ENCODE results near the gene UVRAG.

UVRAG gene

DNA sequence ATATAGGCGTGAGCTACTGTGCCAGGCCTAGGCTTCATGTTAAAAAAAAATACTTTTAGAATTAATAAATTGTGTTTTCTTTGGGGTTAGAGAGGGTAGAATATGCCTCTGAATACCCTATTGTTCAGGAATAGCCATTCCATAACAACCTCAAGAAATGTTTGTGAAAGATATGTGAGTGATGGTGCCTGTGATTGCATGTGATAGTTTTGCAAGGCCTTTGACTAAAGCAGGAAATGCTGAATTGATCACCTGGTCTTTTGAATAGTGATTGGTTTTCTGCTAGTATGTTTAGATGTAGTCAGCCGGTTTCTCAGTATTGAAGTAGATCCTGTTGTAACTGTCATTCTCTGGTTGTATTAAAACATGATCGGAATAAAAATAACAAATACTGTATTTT is 73.4 kb downstream of the UVRAG start:
- DNase-seq: no peak

- no peak for DNase-seq
Observed at GRCh38 chr11:75891947-75892739, 77.1 kb downstream of the UVRAG start.

DNA sequence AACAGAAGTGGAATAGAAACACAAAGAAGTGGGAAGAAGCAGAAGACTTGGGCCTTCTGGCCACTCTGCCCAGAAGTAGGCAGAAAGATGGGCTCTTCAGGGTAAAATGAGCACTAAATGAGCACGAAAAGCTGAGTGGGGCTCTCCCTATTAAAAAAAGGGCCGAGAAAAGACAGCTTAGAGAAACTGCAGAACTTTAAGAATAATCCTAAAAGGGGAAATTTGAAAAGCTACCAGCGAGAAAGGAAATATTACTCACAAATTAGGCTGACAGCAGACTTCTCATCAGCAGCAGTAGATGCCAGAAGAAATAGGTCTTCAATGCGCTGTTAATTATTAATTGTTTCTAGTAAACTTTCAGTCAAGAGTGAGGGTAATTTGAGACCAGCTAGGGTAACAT is 78.2 kb downstream of the UVRAG start:
- DNase-seq: no peak

GRCh38 chr11:75894036-75894585 is 79.1 kb downstream of the UVRAG start:
- DNase-seq: no peak

- peak; percentile 20 for DNase-seq
Observed at GRCh38 chr11:75896843-75897419, 81.9 kb downstream of the UVRAG start.

GRCh38 chr11:75898871-75899270 is 83.9 kb downstream of the UVRAG start:
- DNase-seq: no peak

GRCh38 chr11:75899806-75900205 is 84.8 kb downstream of the UVRAG start:
- DNase-seq: no peak

- DNase-seq: no peak
Observed at GRCh38 chr11:75900848-75901247, 85.8 kb downstream of the UVRAG start.

DNA sequence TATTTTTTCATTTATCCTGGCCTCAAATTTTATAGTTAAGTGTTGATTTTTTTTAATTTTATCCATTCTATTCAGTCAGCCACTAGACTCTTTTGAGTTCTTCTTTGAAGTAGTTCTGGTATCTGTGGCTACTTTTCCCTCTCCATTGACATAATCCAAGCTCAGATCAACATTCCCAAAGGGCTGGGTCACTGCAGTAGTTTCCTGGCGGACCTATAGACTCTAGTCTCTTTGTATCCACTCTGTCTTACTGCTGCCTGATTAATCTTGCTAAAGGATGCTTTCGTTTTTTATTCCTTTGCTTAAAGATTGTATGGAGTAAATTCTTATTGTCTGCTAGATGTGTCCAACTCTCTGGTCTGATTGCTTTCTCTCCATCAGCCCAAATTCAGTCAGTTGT is 87.6 kb downstream of the UVRAG start:
- DNase-seq: no peak

- DNase-seq: no peak
Observed at GRCh38 chr11:75903276-75903675, 88.3 kb downstream of the UVRAG start.

DNA sequence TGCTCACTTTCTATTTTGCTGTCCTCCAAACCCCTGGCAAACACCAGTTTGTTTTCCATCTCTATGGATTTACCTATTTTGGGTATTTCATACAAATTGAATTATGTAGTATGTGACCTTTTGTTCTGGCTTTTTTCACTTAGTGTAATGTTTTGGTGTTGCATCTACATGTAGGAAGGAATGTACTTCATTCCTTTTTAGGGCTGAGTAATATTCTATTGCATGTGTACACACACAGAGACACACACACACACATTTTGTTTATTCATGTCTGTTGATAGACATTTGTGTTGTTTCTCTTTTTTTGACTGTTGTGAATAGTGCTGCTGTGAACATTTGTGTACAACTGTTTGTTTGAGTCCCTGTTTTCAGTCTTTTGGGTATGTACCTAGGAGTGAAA is 90.4 kb downstream of the UVRAG start:
- no peak for DNase-seq

DNA sequence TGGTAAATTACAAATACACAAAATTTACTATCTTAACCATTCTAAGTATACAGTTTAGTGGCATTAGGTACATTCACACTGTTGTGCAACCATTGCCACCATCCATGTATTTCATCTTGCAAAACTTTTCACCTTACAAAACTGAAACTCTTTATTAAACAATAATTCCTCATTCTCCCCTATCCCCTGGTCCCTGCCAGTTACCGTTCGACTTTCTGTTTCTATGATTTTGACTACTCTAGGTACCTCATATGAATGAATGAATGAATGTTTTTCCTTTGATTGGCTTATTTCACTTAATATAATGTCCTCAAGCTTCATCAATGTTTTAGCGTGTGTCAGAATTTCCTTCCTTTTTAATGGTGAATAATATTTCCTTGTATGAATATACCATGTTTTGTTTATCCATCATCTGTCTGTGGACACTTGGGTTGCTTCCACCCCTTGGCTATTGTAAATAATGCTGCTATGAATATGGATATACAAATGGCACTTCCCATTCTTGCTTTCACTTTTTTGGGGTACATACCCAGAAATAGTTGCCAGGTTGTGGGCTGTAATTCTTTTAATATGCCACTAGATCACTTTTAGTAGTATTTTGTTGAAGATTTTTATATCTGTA is 93.0 kb downstream of the UVRAG start:
- DNase-seq: no peak

GRCh38 chr11:75910426-75911145 is 95.6 kb downstream of the UVRAG start:
- no peak for DNase-seq

DNA sequence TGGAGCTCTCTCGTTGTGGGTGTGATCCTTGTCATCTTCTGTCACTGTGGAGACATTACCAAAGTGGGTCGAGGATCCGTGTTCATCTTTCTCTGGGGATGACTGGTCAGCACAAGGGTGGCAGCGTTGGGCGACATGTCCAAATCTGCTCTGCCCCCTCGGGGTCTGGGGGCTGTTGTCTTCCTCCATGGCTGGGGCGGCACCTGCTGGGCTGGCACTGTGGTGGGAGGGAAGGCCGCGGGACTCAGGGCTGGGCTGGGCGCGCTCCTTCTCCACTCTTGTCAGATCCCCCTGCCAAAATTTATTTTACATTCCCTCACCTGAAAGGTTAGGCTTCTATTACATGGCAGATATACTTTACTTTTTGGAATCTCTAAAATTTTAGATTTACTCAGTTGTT is 96.4 kb downstream of the UVRAG start:
- no peak for DNase-seq

- DNase-seq: no peak
Observed at GRCh38 chr11:75913984-75914383, 99.0 kb downstream of the UVRAG start.

GRCh38 chr11:75916882-75917281 is 101.9 kb downstream of the UVRAG start:
- no peak for DNase-seq

- DNase-seq: no peak
Observed at GRCh38 chr11:75918331-75918730, 103.3 kb downstream of the UVRAG start.

- DNase-seq: no peak
Observed at GRCh38 chr11:75919525-75919924, 104.5 kb downstream of the UVRAG start.

DNA sequence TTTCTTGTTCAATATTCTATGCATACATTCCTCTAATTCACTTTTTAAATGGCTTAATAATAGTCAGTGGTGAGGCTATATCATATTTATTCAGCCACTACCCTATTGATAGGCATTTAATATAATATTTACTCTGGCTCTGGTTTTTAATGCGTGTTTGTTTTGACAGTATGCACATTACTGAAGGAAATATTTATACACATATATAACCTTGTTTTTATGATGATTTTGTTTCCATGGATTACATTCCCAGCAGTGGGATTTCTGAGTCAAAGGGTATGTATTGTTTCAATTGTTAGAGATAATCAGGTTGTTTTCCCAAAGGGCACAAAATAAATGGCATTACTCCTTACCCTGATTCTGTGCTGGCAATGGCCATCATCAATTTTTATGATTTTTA is 105.8 kb downstream of the UVRAG start:
- no peak for DNase-seq

GRCh38 chr11:75921808-75922207 is 106.8 kb downstream of the UVRAG start:
- no peak for DNase-seq

DNA sequence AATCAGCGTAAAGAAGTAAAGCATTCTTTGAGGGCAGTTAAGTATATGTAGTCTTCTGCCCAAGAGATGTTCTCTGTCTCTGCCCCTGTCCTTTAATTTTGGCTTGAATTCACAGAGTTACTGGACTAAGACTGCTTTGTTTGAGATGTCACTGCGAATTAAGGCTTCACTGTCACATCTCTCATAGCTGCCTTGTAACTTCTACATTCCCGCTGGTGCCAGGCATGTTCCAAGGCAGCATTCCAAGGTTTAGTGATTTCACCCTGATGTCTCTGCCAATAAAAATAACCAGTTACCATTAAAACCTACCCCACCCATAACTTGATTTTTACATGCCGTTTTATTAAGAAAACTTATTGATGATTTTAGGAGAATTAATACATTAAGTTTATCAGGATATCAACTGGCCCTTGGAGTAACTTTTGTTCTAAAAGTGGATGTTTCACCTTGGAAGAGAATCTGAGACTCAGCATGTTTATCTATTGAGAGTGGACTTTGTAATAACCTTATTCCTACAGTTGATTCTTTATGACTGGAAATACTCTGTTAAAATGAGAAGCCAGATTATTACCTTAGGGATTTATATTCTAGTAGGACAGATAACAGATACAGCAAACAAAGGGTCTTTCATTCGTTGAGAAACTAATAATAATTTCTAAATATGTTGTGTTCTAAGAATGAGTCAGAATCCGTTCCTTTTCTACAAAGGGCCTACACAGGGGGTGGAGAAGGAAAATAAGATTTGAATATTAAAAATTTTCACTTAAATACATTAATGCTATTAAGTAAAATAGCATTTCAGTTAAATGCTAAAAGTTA is 110.2 kb downstream of the UVRAG start:
- DNase-seq: no peak

GRCh38 chr11:75925785-75926164 is 110.8 kb downstream of the UVRAG start:
- no peak for DNase-seq

GRCh38 chr11:75929706-75930105 is 114.7 kb downstream of the UVRAG start:
- no peak for DNase-seq

All from COR-L47 (cell line).